GM21619 (cell line): ENCODE data around the gene TAF15.

Experiments
- ATAC-seq: cut with Tn5 transposase; IDR thresholded peaks from one replicate; pipeline ENCODE4 v1.9.1; 2021; ENCODE audit not compliant: unreplicated experiment

The TAF15 gene

GRCh38 chr17:35870906-35871819, 61.9 kb downstream of the TAF15 start:
- ATAC-seq, result no peak

- ATAC-seq, result no peak
These were observed 63.1 kb downstream of the TAF15 start for GRCh38 chr17:35872196-35872980.

GRCh38 chr17:35875072-35875799, 66.0 kb downstream of the TAF15 start:
- no peak for ATAC-seq

GRCh38 chr17:35875800-35876139, 66.5 kb downstream of the TAF15 start:
- ATAC-seq, result no peak

GRCh38 chr17:35876534-35876933, 67.2 kb downstream of the TAF15 start:
- ATAC-seq, result no peak

- ATAC-seq, result no peak
These were observed 68.2 kb downstream of the TAF15 start for GRCh38 chr17:35877345-35878029.

- ATAC-seq, result no peak
These were observed 69.1 kb downstream of the TAF15 start for GRCh38 chr17:35878361-35878760.

- peak; percentile 91 for ATAC-seq
These were observed 70.7 kb downstream of the TAF15 start, which contains the start of gene CCL5 for GRCh38 chr17:35879773-35880654. Gene CCL5 (minus strand): TSS chr17:35880360.

GRCh38 chr17:35889241-35889640, 80.0 kb downstream of the TAF15 start:
- no peak for ATAC-seq

- no peak for ATAC-seq
These were observed 80.8 kb downstream of the TAF15 start for GRCh38 chr17:35889818-35890773.

- no peak for ATAC-seq
These were observed 81.5 kb downstream of the TAF15 start for GRCh38 chr17:35890774-35891155.

GRCh38 chr17:35891269-35891668, 82.0 kb downstream of the TAF15 start:
- ATAC-seq, result no peak

- no peak for ATAC-seq
These were observed 83.1 kb downstream of the TAF15 start for GRCh38 chr17:35892091-35893035.

GRCh38 chr17:35893751-35894150, 84.5 kb downstream of the TAF15 start:
- ATAC-seq, result no peak

GRCh38 chr17:35894206-35894605, 84.9 kb downstream of the TAF15 start:
- ATAC-seq, result no peak

GRCh38 chr17:35895636-35896587, 86.6 kb downstream of the TAF15 start:
- no peak for ATAC-seq
